Measurements from ENCODE around the gene CD9.

- TF ChIP-seq NFIC (IDR thresholded peaks at IDR 0.05; ENCODE audit: borderline replicate concordance) (no peak), YY1 (IDR thresholded peaks at IDR 0.05; ENCODE audit: low read depth) (no peak), RAD21 (IDR thresholded peaks at IDR 0.05; ENCODE audit: low read length) (0 out of 2 replicates have a peak, but pooled peaks have one; percentile 31), CTCF (IDR thresholded peaks at IDR 0.05) (no peak), RCOR1 (IDR thresholded peaks at IDR 0.05; ENCODE audit: low read length) (no peak), PBX3 (IDR thresholded peaks at IDR 0.05) (no peak), TCF12 (IDR thresholded peaks at IDR 0.05) (no peak), CHD2 (IDR thresholded peaks at IDR 0.05; ENCODE audit: low read length, partially characterized antibody) (no peak), ZBTB33 (IDR thresholded peaks at IDR 0.05; ENCODE audit: borderline replicate concordance, low read depth) (no peak), MAX (IDR thresholded peaks at IDR 0.05; ENCODE audit: low read depth) (no peak), TAF1 (IDR thresholded peaks at IDR 0.05; ENCODE audit: borderline replicate concordance, low read depth, low read length) (no peak), TEAD4 (IDR thresholded peaks at IDR 0.05; ENCODE audit: borderline replicate concordance, insufficient read depth) (no peak), POLR2AphosphoS5 (IDR thresholded peaks at IDR 0.05; ENCODE audit: low read depth, low read length) (no peak)
These were observed 4.4 kb downstream of the CD9 start for GRCh38 chr12:6204533-6205143.
